GM12878 (cell line): ENCODE data around the gene CWC22. TPM values are rescaled to one million over a fixed set of nuclear protein-coding genes. Genes with fewer than 3 reads are reported as not detected.

Experiments used
- ATAC-seq: fragments of 200-7000 bp; cut with Tn5 transposase; 3 replicates; pipeline ENCODE4 v1.9.1; 2020; ENCODE audit warnings: mild to moderate bottlenecking, moderate library complexity
- BruUV-seq: library from RNA; stranded (reverse); fragments of 400-500 nt; replicated peaks from 2 replicates; lab custom pipeline; 2021; lab: Mats Ljungman, UMichigan
- CTCF ChIA-PET: fragments of 300-600 bp; sonication (Branson Sonifier 250); formaldehyde crosslinking; extraction: SDS; loops from one replicate; lab custom pipeline; 2021; ENCODE audit warnings: inconsistent platforms; lab: Yijun Ruan, JAX
- POLR2A ChIA-PET: fragments of 350-600 bp; formaldehyde crosslinking; extraction: SDS; loops from one replicate; lab custom pipeline; 2021; ENCODE audit warnings: inconsistent platforms; lab: Charles Lee
- RAD21 ChIA-PET: fragments of 300-600 bp; sonication (Branson Sonifier 250); formaldehyde crosslinking; loops from one replicate; lab custom pipeline; 2023; ENCODE audit warnings: antibody characterized with exemption; ENCODE audit not compliant: unreplicated experiment; lab: Charles Lee
- SMC1A ChIA-PET: fragments of 300-600 bp; sonication (Branson Sonifier 250); formaldehyde crosslinking; loops from one replicate; lab custom pipeline; 2023; ENCODE audit not compliant: unreplicated experiment, uncharacterized antibody; lab: Charles Lee
- DNase-seq: peaks from one replicate; pipeline ENCODE4 v3.0.0-alpha.2; 2011; ENCODE audit warnings: low read depth, low spot score
- FAIRE-seq: peaks from 3 replicates; lab custom pipeline; 2011; peaks lifted over from hg19 to GRCh38; lab: Jason Lieb, UNC
- H2AFZ ChIP-seq: 2 replicates; pipeline ENCODE4 v1.6.0; 2011; ENCODE audit warnings: low read depth, low read length, control low read depth; ENCODE audit not compliant: control insufficient read depth
- H3K27ac ChIP-seq: 2 replicates; pipeline ENCODE4 v1.5.1; 2011; ENCODE audit warnings: control low read depth; ENCODE audit not compliant: control insufficient read depth, insufficient read depth
- H3K27me3 ChIP-seq, 2 experiments: replicated peaks in 1 of 2; 2 replicates each; pipeline versions ENCODE4 v1.6.0 to v1.6.1; 2011; ENCODE audit warnings: low read length in 1 of 2; ENCODE audit not compliant: control insufficient read depth in 2 of 2, insufficient read depth in 2 of 2
- H3K36me3 ChIP-seq, 2 experiments: 2 replicates each; pipeline ENCODE4 v1.5.1; 2011; ENCODE audit warnings: low read length in 1 of 2; ENCODE audit not compliant: control insufficient read depth in 2 of 2, insufficient read depth in 2 of 2
- H3K4me1 ChIP-seq: 2 replicates; pipeline ENCODE4 v1.6.1; 2011; ENCODE audit warnings: mild to moderate bottlenecking, low read length, moderate library complexity, mixed read lengths; ENCODE audit not compliant: control insufficient read depth, insufficient read depth
- H3K4me2 ChIP-seq: 2 replicates; pipeline ENCODE4 v1.6.0; 2011; ENCODE audit warnings: control low read depth; ENCODE audit not compliant: control insufficient read depth, insufficient read depth
- H3K4me3 ChIP-seq: fragments of 200-600 bp; sonication (generic); 2 replicates; pipeline ENCODE4 v1.5.1; 2016
- H3K79me2 ChIP-seq: 2 replicates; pipeline ENCODE4 v1.6.0; 2011; ENCODE audit warnings: low read length; ENCODE audit not compliant: control insufficient read depth, insufficient read depth
- H3K9ac ChIP-seq: 2 replicates; pipeline ENCODE4 v1.8.0; 2011; ENCODE audit warnings: low read length, control low read depth, mixed read lengths; ENCODE audit not compliant: control insufficient read depth, insufficient read depth
- H3K9me3 ChIP-seq: replicated peaks from 3 replicates; pipeline ENCODE4 v1.5.1; 2011; ENCODE audit warnings: mild to moderate bottlenecking, low read length; ENCODE audit not compliant: control insufficient read depth, insufficient read depth
- H4K20me1 ChIP-seq: 2 replicates; pipeline ENCODE4 v1.6.0; 2011; ENCODE audit not compliant: control insufficient read depth, insufficient read depth
- EED ChIP-seq: sonication (generic); IDR thresholded peaks from 2 replicates; pipeline ENCODE4 v1.6.1; 2016; ENCODE audit warnings: antibody characterized with exemption, low read depth
- EGR1 ChIP-seq, 2 experiments: IDR thresholded peaks; 1 replicate in 1 of 2; 2 replicates in 1 of 2; pipeline ENCODE4 v1.6.1; 2011 to 2012; ENCODE audit warnings: low read depth in 2 of 2, low read length in 2 of 2, borderline replicate concordance in 1 of 2, mild to moderate bottlenecking in 1 of 2, moderate library complexity in 1 of 2
- RELB ChIP-seq: fragments of 450-650 bp; IDR thresholded peaks from 2 replicates; pipeline ENCODE4 v1.6.1; 2017; ENCODE audit warnings: low read depth, mild to moderate bottlenecking, moderate library complexity
- TCF7 ChIP-seq: IDR thresholded peaks from 2 replicates; pipeline ENCODE4 v1.6.1; 2014; ENCODE audit warnings: antibody characterized with exemption, borderline replicate concordance
- ZNF207 ChIP-seq: fragments of 450-650 bp; IDR thresholded peaks from 2 replicates; pipeline ENCODE4 v1.6.1; 2014; ENCODE audit warnings: antibody characterized with exemption, mild to moderate bottlenecking, borderline replicate concordance
- ZNF622 ChIP-seq: fragments of 450-650 bp; IDR thresholded peaks from 2 replicates; pipeline ENCODE4 v1.6.1; 2017; ENCODE audit warnings: mild to moderate bottlenecking, inconsistent platforms
- WGBS: methylation state at CpG from one replicate; pipeline ENCODE4 v1.1.6; 2016; ENCODE audit warnings: low lambda C conversion rate; ENCODE audit not compliant: insufficient replicate concordance, insufficient coverage; ENCODE audit errors: missing lambda C conversion rate; 5-methylcytosine and 5-hydroxymethylcytosine counted together
- in situ Hi-C: fragments of 300-500 bp; cut with MboI; formaldehyde crosslinking; loops from 9 replicates; pipeline ENCODE4 v1.14.3; 2018; ENCODE audit warnings: mixed read lengths
- intact Hi-C: fragments of 100-400 bp; cut with micrococcal nuclease; formaldehyde crosslinking; loops from one replicate; pipeline ENCODE4 v1.14.2; 2022; ENCODE audit not compliant: unreplicated experiment
- polyA plus RNA-seq, 11 experiments: library from polyadenylated mRNA; depleted of rRNA in 4 of 11; unstranded in 6 of 11; stranded (reverse) in 5 of 11; fragments of >200 nt; fragmentation: Nextera tagmentation in 4 of 11; fragmentation: Illumina TruSeq in 1 of 11; extraction: Ambion mirVana in 4 of 11; extraction: Trizol in 1 of 11; gene quantifications; 1 replicate in 1 of 11; 2 replicates in 10 of 11; pipeline versions ENCODE4 v1.2.1 to v1.2.3, GENCODE V29; 2011 to 2016; ENCODE audit warnings: inconsistent platforms in 2 of 11, missing spikeins in 2 of 11, low read depth in 1 of 11
- total RNA-seq, 4 experiments: library from RNA; depleted of rRNA in 3 of 4; stranded (reverse); fragments of >200 nt in 3 of 4; fragmentation: Illumina TruSeq in 1 of 4; extraction: Trizol in 1 of 4; gene quantifications; 2 replicates each; pipeline versions ENCODE4 v1.2.1 to v1.2.3, GENCODE V29; 2013 to 2021

The CWC22 gene
- total and polyA plus RNA-seq, 10 of the 15 experiments (the other 5 are each of a cell fraction or from before 2014, with no cell fraction given), result 8.2 to 38.5 (median 26.3) TPM

- no TSS peak for BruUV-seq
- ChIA-PET RAD21 (no interaction called here), SMC1A (no interaction called here), POLR2A (no interaction called here), CTCF (no interaction called here)
- TF ChIP-seq ZNF207 (no peak), EGR1 (IDR thresholded peaks at IDR 0.05; ENCODE audit: borderline replicate concordance in 1 of 2, low read depth in 2 of 2, low read length in 2 of 2) (no peak), TCF7 (no peak), EED (no peak), ZNF622 (no peak), RELB (no peak)
- H3K36me3 ChIP-seq, result no peaks in the 10 kb centered on the region
- no peak overlapping the region for H3K4me3 ChIP-seq
- no peaks in the 10 kb centered on the region for H3K79me2 ChIP-seq
- WGBS, result 39% methylated on average over 6 of the region's 6 CpGs
- H3K27me3 ChIP-seq, result peaks cover 0 to 2% of the 10 kb centered on the region in 2 experiments; a peak in 1 of 4 replicates
- DNase-seq (no peak), ATAC-seq (no peak), FAIRE-seq (no peak)
- no peak overlapping the region for H2AFZ ChIP-seq
- in situ Hi-C loops, result no loop called here
- no peak overlapping the region for H3K4me2 ChIP-seq
- H3K27ac ChIP-seq, result no peak overlapping the region
- no peaks in the 10 kb centered on the region for H4K20me1 ChIP-seq
- H3K9ac ChIP-seq, result no peak overlapping the region
- intact Hi-C loops, result no loop called here
- H3K9me3 ChIP-seq, result no peaks in the 10 kb centered on the region
- no peaks in the 10 kb centered on the region for H3K4me1 ChIP-seq
These were observed 97.0 kb downstream of the CWC22 start for GRCh38 chr2:179909845-179910734.
